GM19025 (cell line): ENCODE measurements around the gene BRMS1.

ENCODE experiments used
- ATAC-seq: cut with Tn5 transposase; IDR thresholded peaks from one replicate; pipeline ENCODE4 v1.9.1; 2021; ENCODE audit warnings: mild to moderate bottlenecking, low read depth, moderate library complexity; ENCODE audit not compliant: unreplicated experiment

Gene BRMS1

GRCh38 chr11:66288671-66289547 is 56.0 kb downstream of the BRMS1 start, which contains the start of gene YIF1A:
Gene YIF1A, minus strand, starts transcription at chr11:66289143. Its CDS starts 158 bp downstream, at chr11:66288985.
- peak; percentile 92 for ATAC-seq

- ATAC-seq = no peak
These were observed 56.8 kb downstream of the BRMS1 start for GRCh38 chr11:66287889-66288670.
